Measurements from ENCODE around the gene ANXA9. TPM values are rescaled to one million over a fixed set of nuclear protein-coding genes. Genes with fewer than 3 reads are reported as not detected.

Gene ANXA9
- total RNA-seq, 1 donor from 2014 or later: not detected

GRCh38 chr1:151012684-151013471 lies 30.8 kb downstream of the ANXA9 start:
- Histone ChIP-seq H3K4me2 (ENCODE audit: low read length) (peak overlapping the region; percentile 35), H2AFZ (ENCODE audit: low read depth, low read length) (no peak overlapping the region), H3K9ac (ENCODE audit: low read length) (no peak overlapping the region), H3K36me3 (ENCODE audit: insufficient read depth, low read length) (no peaks in the 10 kb centered on the region), H3K79me2 (ENCODE audit: insufficient read depth, low read length) (peaks cover 3% of the 10 kb centered on the region), H3K4me1 (ENCODE audit: insufficient read depth, low read length) (peaks cover 28% of the 10 kb centered on the region), H3K4me3 (ENCODE audit: insufficient read depth, low read depth, low read length) (no peak overlapping the region), H3K27me3 (ENCODE audit: insufficient read depth, low read length) (no peaks in the 10 kb centered on the region), H4K20me1 (ENCODE audit: insufficient read depth, low read length) (no peaks in the 10 kb centered on the region), H3K27ac (ENCODE audit: low read depth, low read length) (no peak overlapping the region), H3K9me3 (ENCODE audit: insufficient read depth, low read depth, low read length) (no peaks in the 10 kb centered on the region)
- DNase-seq (ENCODE audit: low read depth) (peak; percentile 41), FAIRE-seq (no peak)
- Mint-ChIP-seq H3K9me3 (ENCODE audit: unreplicated experiment) (no peaks in the 10 kb centered on the region), H3K4me3 (ENCODE audit: unreplicated experiment) (no peak overlapping the region), H3K27me3 (ENCODE audit: low read depth, unreplicated experiment) (no peaks in the 10 kb centered on the region), H3K36me3 (ENCODE audit: low read depth, unreplicated experiment) (no peaks in the 10 kb centered on the region), H3K4me1 (ENCODE audit: low read depth, unreplicated experiment) (peaks cover 20% of the 10 kb centered on the region), H3K27ac (ENCODE audit: unreplicated experiment) (no peak overlapping the region)
- TF ChIP-seq CTCF (IDR thresholded peaks at IDR 0.05; ENCODE audit: insufficient read depth, low read depth, low read length): no peak
- TF ChIP-seq EZH2 (IDR thresholded peaks at IDR 0.05; ENCODE audit: insufficient read depth, low read length): no peak

- Histone ChIP-seq H3K9ac (ENCODE audit: low read length) (no peak overlapping the region), H3K4me3 (ENCODE audit: insufficient read depth, low read depth, low read length) (no peak overlapping the region), H3K27ac (ENCODE audit: low read depth, low read length) (peak overlapping the region; percentile 4), H3K4me2 (ENCODE audit: low read length) (peak overlapping the region; percentile 35), H3K9me3 (ENCODE audit: insufficient read depth, low read depth, low read length) (no peaks in the 10 kb centered on the region), H3K36me3 (ENCODE audit: insufficient read depth, low read length) (no peaks in the 10 kb centered on the region), H3K4me1 (ENCODE audit: insufficient read depth, low read length) (peaks cover 24% of the 10 kb centered on the region), H3K79me2 (ENCODE audit: insufficient read depth, low read length) (peaks cover 2% of the 10 kb centered on the region), H4K20me1 (ENCODE audit: insufficient read depth, low read length) (no peaks in the 10 kb centered on the region), H2AFZ (ENCODE audit: low read depth, low read length) (no peak overlapping the region), H3K27me3 (ENCODE audit: insufficient read depth, low read length) (no peaks in the 10 kb centered on the region)
- TF ChIP-seq EZH2 (IDR thresholded peaks at IDR 0.05; ENCODE audit: insufficient read depth, low read length): no peak
- TF ChIP-seq CTCF (IDR thresholded peaks at IDR 0.05; ENCODE audit: insufficient read depth, low read depth, low read length): no peak
- DNase-seq (ENCODE audit: low read depth) (peak; percentile 71), FAIRE-seq (no peak)
- H3K27ac Mint-ChIP-seq (ENCODE audit: unreplicated experiment): no peak overlapping the region
- H3K27me3 Mint-ChIP-seq (ENCODE audit: low read depth, unreplicated experiment): no peaks in the 10 kb centered on the region
- H3K9me3 Mint-ChIP-seq (ENCODE audit: unreplicated experiment): no peaks in the 10 kb centered on the region
- no peaks in the 10 kb centered on the region for H3K36me3 Mint-ChIP-seq (ENCODE audit: low read depth, unreplicated experiment)
- peaks cover 18% of the 10 kb centered on the region for H3K4me1 Mint-ChIP-seq (ENCODE audit: low read depth, unreplicated experiment)
- H3K4me3 Mint-ChIP-seq (ENCODE audit: unreplicated experiment): no peak overlapping the region
Measured at GRCh38 chr1:151013518-151013917, 31.4 kb downstream of the ANXA9 start.

GRCh38 chr1:151024540-151025146 lies 42.6 kb downstream of the ANXA9 start:
- H3K4me1 Mint-ChIP-seq (ENCODE audit: low read depth, unreplicated experiment): peaks cover 6% of the 10 kb centered on the region

More at GRCh38 chr1:151024540-151025146, 42.6 kb downstream of the ANXA9 start:
- Mint-ChIP-seq H3K9me3 (ENCODE audit: unreplicated experiment) (no peaks in the 10 kb centered on the region), H3K27ac (ENCODE audit: unreplicated experiment) (no peak overlapping the region), H3K27me3 (ENCODE audit: low read depth, unreplicated experiment) (no peaks in the 10 kb centered on the region), H3K4me3 (ENCODE audit: unreplicated experiment) (no peak overlapping the region), H3K36me3 (ENCODE audit: low read depth, unreplicated experiment) (peaks cover 12% of the 10 kb centered on the region)
- Histone ChIP-seq H2AFZ (ENCODE audit: low read depth, low read length) (no peak overlapping the region), H3K27ac (ENCODE audit: low read depth, low read length) (no peak overlapping the region), H3K4me1 (ENCODE audit: insufficient read depth, low read length) (peaks cover 5% of the 10 kb centered on the region), H3K9ac (ENCODE audit: low read length) (no peak overlapping the region), H3K4me2 (ENCODE audit: low read length) (no peak overlapping the region), H3K36me3 (ENCODE audit: insufficient read depth, low read length) (peaks cover 13% of the 10 kb centered on the region), H3K27me3 (ENCODE audit: insufficient read depth, low read length) (no peaks in the 10 kb centered on the region), H3K9me3 (ENCODE audit: insufficient read depth, low read depth, low read length) (no peaks in the 10 kb centered on the region), H4K20me1 (ENCODE audit: insufficient read depth, low read length) (no peaks in the 10 kb centered on the region), H3K79me2 (ENCODE audit: insufficient read depth, low read length) (no peaks in the 10 kb centered on the region), H3K4me3 (ENCODE audit: insufficient read depth, low read depth, low read length) (no peak overlapping the region)
- no peak for FAIRE-seq
- DNase-seq (ENCODE audit: low read depth): peak; percentile 39
- TF ChIP-seq CTCF (IDR thresholded peaks at IDR 0.05; ENCODE audit: insufficient read depth, low read depth, low read length): peak; percentile 59
- TF ChIP-seq EZH2 (IDR thresholded peaks at IDR 0.05; ENCODE audit: insufficient read depth, low read length): no peak

All from astrocyte (in vitro differentiated cells and primary cell).